ENCODE results near the gene OR7A17. TPM values are rescaled to one million over a fixed set of nuclear protein-coding genes. Genes with fewer than 3 reads are reported as not detected.

OR7A17 gene
- total RNA-seq, result not detected

GRCh38 chr19:14886032-14886431, at the start of gene OR7A17:
OR7A17 (minus strand) TSS chr19:14886132; CDS start chr19:14881355, 4,777 bp downstream.
- DNase-seq (no peak), ATAC-seq (ENCODE audit: low FRiP score in 2 of 2) (no peak)
- Histone ChIP-seq H3K9me3 (no peaks in the 10 kb centered on the region), H3K4me3 (no peak within 1 kb of the TSS), H3K36me3 (no peaks in the 10 kb centered on the region), H3K27me3 (no peaks in the 10 kb centered on the region), H3K27ac (no peak within 1 kb of the TSS), H3K4me1 (peaks cover 0 to 6% (median 4%) of the 10 kb centered on the region in 4 donors)
- TF ChIP-seq, protein P1, sequence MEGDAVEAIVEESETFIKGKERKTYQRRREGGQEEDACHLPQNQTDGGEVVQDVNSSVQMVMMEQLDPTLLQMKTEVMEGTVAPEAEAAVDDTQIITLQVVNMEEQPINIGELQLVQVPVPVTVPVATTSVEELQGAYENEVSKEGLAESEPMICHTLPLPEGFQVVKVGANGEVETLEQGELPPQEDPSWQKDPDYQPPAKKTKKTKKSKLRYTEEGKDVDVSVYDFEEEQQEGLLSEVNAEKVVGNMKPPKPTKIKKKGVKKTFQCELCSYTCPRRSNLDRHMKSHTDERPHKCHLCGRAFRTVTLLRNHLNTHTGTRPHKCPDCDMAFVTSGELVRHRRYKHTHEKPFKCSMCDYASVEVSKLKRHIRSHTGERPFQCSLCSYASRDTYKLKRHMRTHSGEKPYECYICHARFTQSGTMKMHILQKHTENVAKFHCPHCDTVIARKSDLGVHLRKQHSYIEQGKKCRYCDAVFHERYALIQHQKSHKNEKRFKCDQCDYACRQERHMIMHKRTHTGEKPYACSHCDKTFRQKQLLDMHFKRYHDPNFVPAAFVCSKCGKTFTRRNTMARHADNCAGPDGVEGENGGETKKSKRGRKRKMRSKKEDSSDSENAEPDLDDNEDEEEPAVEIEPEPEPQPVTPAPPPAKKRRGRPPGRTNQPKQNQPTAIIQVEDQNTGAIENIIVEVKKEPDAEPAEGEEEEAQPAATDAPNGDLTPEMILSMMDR (IDR thresholded peaks at IDR 0.05), result no peak
- TF ChIP-seq POLR2A (IDR thresholded peaks at IDR 0.05) (no peak), EP300 (IDR thresholded peaks at IDR 0.05) (no peak), POLR2AphosphoS5 (IDR thresholded peaks at IDR 0.05) (no peak)
- 61 to 76% methylated on average over 4 of the region's 4 CpGs for WGBS, 2 donors

GRCh38 chr19:14933506-14933905, 47.6 kb upstream of the OR7A17 start:
- H3K27ac ChIP-seq, result no peak overlapping the region
- H3K27me3 ChIP-seq, result no peaks in the 10 kb centered on the region
- 67 to 70% methylated on average over 1 of the region's 1 CpG for WGBS, 2 donors
- H3K4me1 ChIP-seq, result no peaks in the 10 kb centered on the region
- H3K36me3 ChIP-seq, result no peaks in the 10 kb centered on the region
- DNase-seq (no peak), ATAC-seq (ENCODE audit: low FRiP score in 2 of 2) (no peak)
- TF ChIP-seq, protein P1 (IDR thresholded peaks at IDR 0.05), result no peak
- TF ChIP-seq POLR2A (IDR thresholded peaks at IDR 0.05) (no peak), POLR2AphosphoS5 (IDR thresholded peaks at IDR 0.05) (no peak), EP300 (IDR thresholded peaks at IDR 0.05) (no peak)
- no peaks in the 10 kb centered on the region for H3K9me3 ChIP-seq
- no peak overlapping the region for H3K4me3 ChIP-seq

GRCh38 chr19:14916848-14917247, 30.9 kb upstream of the OR7A17 start:
- no peak for DNase-seq
- H3K27ac ChIP-seq, result no peak overlapping the region
- TF ChIP-seq EP300 (IDR thresholded peaks at IDR 0.05), result no peak
- TF ChIP-seq, protein P1 (IDR thresholded peaks at IDR 0.05), result no peak
- TF ChIP-seq POLR2A (IDR thresholded peaks at IDR 0.05), result no peak
- no peak for TF ChIP-seq POLR2AphosphoS5 (IDR thresholded peaks at IDR 0.05)
- 36 to 71% methylated on average over 5 of the region's 5 CpGs for WGBS, 2 donors
- no peaks in the 10 kb centered on the region for H3K27me3 ChIP-seq
- H3K4me1 ChIP-seq, result no peaks in the 10 kb centered on the region
- ATAC-seq (ENCODE audit: low FRiP score in 2 of 2), result no peak
- no peaks in the 10 kb centered on the region for H3K36me3 ChIP-seq
- peaks cover 0 to 5% (median 0%) of the 10 kb centered on the region in 4 donors for H3K9me3 ChIP-seq
- no peak overlapping the region for H3K4me3 ChIP-seq

DNA sequence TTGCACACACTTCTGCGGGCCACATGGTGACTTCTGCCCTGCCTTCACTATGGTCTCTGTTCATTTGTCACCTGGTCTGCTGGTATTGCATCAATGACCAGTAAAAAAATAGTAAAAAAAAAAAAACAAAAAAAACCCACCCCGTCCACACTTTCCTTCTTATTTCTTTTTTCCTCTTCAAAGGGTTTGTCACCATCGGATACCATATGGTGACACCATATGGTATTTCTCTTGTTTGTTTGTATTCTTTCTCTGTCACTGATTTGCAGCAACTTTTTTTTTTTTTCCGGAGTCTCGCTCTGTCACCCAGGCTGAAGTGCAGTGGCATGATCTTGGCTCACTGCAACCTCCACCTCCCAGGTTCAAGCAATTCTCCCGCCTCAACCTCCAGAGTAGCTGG, 29.2 kb upstream of the OR7A17 start:
- ATAC-seq (ENCODE audit: low FRiP score in 2 of 2) (no peak), DNase-seq (no peak)
- Histone ChIP-seq H3K4me3 (no peak overlapping the region), H3K9me3 (peaks cover 0 to 5% (median 0%) of the 10 kb centered on the region in 4 donors), H3K36me3 (no peaks in the 10 kb centered on the region), H3K27me3 (no peaks in the 10 kb centered on the region), H3K4me1 (no peaks in the 10 kb centered on the region), H3K27ac (no peak overlapping the region)
- WGBS, 2 donors, result 59 to 65% methylated on average over 6 of the region's 6 CpGs
- TF ChIP-seq, protein P1 (IDR thresholded peaks at IDR 0.05), result no peak
- TF ChIP-seq POLR2AphosphoS5 (IDR thresholded peaks at IDR 0.05) (no peak), EP300 (IDR thresholded peaks at IDR 0.05) (no peak), POLR2A (IDR thresholded peaks at IDR 0.05) (no peak)

DNA sequence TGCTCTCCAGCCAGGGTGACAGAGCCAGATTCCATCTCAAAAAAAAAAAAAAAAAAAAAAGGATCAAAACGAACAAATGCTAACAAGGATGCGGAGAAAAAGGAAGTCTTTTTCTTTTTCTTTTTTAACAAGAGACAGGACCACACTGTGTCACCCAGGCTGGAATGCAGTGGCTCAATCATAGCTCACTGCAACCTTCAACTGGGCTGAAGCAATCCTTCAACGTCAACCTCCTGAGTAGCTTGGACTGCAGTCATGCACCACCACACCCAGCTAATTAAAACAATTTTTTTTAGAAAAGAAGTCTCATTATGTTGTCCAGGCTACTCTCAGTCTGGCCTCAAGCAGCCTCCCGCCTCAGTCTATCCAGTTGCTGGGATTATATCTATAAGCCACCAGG, 20.8 kb upstream of the OR7A17 start:
- Histone ChIP-seq H3K36me3 (no peaks in the 10 kb centered on the region), H3K27ac (no peak overlapping the region), H3K4me3 (no peak overlapping the region), H3K27me3 (no peaks in the 10 kb centered on the region), H3K9me3 (no peaks in the 10 kb centered on the region), H3K4me1 (no peaks in the 10 kb centered on the region)
- TF ChIP-seq EP300 (IDR thresholded peaks at IDR 0.05), result no peak
- TF ChIP-seq POLR2A (IDR thresholded peaks at IDR 0.05), result no peak
- no peak for TF ChIP-seq POLR2AphosphoS5 (IDR thresholded peaks at IDR 0.05)
- TF ChIP-seq, protein P1 (IDR thresholded peaks at IDR 0.05), result no peak
- 67 to 84% methylated on average over 4 of the region's 4 CpGs for WGBS, 2 donors
- ATAC-seq (ENCODE audit: low FRiP score in 2 of 2) (no peak), DNase-seq (no peak)
